Measurements from ENCODE around the gene OR2A5.

Gene OR2A5

DNA sequence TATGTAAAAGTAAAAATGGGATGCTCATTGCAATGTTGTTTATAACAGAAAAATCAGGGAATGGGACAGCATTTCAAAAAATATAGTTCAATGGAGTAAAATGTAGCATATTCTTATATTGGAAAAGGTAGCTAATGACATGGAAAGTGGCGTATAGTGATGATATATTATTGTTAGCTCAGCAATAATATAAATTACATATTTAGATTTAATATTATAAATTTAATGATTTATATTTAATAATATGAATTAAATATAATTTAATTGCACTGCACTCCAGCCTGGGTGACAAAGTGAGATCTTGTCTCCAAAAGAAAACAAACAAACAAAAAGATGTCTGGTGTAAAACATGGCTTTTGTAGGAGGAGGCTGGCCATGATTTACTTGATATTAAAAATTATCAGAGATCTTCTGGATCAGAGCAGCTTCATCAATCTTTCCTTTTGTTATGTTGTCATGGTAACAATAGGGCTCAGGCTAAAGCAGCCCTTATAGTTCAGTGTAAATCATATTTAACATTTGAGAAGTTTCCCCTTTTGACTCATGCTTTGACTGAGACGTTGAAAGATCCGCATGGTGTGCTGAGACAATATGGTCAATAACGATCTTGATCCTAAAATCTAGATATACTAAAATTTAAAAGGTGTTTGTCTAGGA is 25.4 kb upstream of the OR2A5 start:
- no peak overlapping the region for H3K4me3 ChIP-seq (ENCODE audit: control insufficient read depth, low read depth, low read length)
- DNase-seq (ENCODE audit: low read depth): no peak
- TF ChIP-seq, protein P1, sequence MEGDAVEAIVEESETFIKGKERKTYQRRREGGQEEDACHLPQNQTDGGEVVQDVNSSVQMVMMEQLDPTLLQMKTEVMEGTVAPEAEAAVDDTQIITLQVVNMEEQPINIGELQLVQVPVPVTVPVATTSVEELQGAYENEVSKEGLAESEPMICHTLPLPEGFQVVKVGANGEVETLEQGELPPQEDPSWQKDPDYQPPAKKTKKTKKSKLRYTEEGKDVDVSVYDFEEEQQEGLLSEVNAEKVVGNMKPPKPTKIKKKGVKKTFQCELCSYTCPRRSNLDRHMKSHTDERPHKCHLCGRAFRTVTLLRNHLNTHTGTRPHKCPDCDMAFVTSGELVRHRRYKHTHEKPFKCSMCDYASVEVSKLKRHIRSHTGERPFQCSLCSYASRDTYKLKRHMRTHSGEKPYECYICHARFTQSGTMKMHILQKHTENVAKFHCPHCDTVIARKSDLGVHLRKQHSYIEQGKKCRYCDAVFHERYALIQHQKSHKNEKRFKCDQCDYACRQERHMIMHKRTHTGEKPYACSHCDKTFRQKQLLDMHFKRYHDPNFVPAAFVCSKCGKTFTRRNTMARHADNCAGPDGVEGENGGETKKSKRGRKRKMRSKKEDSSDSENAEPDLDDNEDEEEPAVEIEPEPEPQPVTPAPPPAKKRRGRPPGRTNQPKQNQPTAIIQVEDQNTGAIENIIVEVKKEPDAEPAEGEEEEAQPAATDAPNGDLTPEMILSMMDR (IDR thresholded peaks at IDR 0.05; ENCODE audit: control insufficient read depth, insufficient read depth, low read depth, low read length, missing control alignments): no peak

DNA sequence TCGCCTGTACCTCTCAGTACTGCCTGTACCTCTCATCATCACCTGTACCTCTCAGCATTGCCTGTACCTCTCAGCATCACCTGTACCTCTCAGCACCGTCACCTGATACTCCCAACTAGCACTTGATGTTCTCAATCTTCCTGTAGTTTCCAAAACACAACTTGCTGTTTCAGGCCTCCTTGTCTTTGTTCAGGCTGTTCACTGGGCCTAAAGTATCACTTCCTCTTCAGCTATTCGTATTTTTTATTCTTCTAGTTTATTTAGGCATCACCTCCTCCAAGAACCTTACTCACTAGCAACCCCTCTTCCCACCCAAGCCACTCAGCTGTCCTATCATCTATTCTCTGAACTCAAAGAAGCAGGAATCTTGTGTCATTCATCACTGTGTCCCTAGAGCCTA is 24.5 kb upstream of the OR2A5 start:
- no peak overlapping the region for H3K4me3 ChIP-seq (ENCODE audit: control insufficient read depth, low read depth, low read length)
- TF ChIP-seq, protein P1 (IDR thresholded peaks at IDR 0.05; ENCODE audit: control insufficient read depth, insufficient read depth, low read depth, low read length, missing control alignments): no peak
- no peak for DNase-seq (ENCODE audit: low read depth)

DNA sequence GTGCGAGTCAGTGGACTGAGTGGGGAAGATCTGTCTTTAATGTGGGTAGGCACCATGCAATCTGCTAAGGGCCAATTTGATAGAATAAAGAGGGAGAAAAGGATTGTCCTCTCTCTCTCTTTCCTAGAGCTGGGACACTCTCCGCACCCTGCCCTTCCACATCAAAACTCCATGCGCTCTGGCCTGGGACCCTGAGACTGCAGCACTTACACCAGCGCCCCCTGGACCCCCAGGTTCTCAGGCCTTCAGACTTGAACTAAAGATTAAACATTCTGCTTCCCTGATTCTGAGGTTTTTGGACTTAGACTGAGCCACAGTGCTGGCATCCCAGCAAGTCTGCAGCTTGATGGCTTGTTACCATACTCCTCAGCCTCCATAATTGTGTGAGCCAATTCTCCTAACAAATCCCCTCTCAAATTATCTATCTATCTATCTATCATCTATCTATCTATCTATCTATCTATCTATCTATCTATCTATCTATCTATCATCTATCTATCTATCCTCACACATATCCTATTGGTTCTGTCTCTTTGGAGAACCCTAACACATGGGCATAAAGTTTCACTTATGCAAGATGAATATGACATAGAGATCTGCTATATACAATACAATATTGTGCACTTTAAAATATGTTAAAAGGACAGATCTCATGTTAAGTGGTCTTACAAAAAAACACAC is 22.4 kb upstream of the OR2A5 start:
- TF ChIP-seq, protein P1 (IDR thresholded peaks at IDR 0.05; ENCODE audit: control insufficient read depth, insufficient read depth, low read depth, low read length, missing control alignments): no peak
- H3K4me3 ChIP-seq (ENCODE audit: control insufficient read depth, low read depth, low read length): no peak overlapping the region
- no peak for DNase-seq (ENCODE audit: low read depth)

DNA sequence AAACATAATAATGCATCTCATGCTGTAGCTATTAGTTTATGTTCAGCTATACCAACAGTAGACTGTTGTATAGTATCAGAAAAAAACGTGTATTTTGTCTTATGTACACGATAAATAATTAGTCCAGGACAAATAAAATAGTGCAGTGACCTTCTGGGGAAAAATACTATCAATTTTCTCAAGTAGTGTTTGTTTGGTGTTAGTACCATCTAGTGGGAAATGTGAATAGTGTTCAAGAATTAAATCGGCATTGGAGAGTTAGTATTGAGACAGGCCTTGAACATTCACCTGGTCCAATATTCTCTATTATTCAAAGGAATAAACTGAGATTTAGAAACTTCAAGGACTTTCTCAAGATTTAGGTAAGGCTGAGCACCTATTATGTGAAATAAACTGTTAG is 21.7 kb upstream of the OR2A5 start:
- H3K4me3 ChIP-seq (ENCODE audit: control insufficient read depth, low read depth, low read length): no peak overlapping the region
- TF ChIP-seq, protein P1 (IDR thresholded peaks at IDR 0.05; ENCODE audit: control insufficient read depth, insufficient read depth, low read depth, low read length, missing control alignments): peak; percentile 42
- no peak for DNase-seq (ENCODE audit: low read depth)

DNA sequence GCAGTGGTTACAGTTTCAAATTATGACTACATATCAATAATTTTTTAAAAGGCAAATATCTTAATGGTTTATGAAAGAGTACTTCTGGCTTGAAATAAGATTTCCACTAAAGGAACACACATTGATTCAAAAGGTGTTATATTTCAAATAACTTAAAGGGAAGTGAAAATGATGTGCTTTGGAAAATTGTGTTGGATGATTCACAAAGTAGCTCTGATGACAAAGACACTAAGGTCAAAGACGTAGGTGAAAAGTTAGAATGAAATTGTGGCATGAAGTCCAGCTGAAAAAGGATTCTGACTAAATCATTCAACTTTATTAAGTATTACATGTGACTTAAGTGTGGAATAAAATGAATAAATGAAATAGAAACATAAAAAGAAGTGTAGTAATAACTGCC is 20.8 kb upstream of the OR2A5 start:
- no peak for DNase-seq (ENCODE audit: low read depth)
- no peak overlapping the region for H3K4me3 ChIP-seq (ENCODE audit: control insufficient read depth, low read depth, low read length)
- TF ChIP-seq, protein P1 (IDR thresholded peaks at IDR 0.05; ENCODE audit: control insufficient read depth, insufficient read depth, low read depth, low read length, missing control alignments): no peak

DNA sequence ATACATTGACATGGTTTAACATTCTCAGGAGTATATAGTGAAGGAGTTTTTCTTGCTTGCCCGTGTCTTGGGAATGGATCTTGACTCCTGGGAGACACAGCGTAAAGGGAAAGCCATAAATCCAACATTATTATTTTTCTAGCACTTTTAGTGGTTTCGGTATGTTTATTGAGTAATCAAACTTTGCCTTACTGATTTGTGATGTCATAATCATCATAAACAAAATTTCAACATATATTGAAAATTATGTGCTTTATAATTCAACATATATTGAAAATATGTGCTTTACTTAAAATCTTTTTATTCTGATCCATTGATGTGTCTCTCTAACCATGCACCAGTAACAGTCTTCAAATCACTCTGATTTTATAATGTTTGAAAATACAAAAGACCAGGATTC is 20.2 kb upstream of the OR2A5 start:
- H3K4me3 ChIP-seq (ENCODE audit: control insufficient read depth, low read depth, low read length): no peak overlapping the region
- TF ChIP-seq, protein P1 (IDR thresholded peaks at IDR 0.05; ENCODE audit: control insufficient read depth, insufficient read depth, low read depth, low read length, missing control alignments): no peak
- no peak for DNase-seq (ENCODE audit: low read depth)

Measured in AG09309 (cell line).